Liver (tissue), 9 donors: ENCODE data around the gene DIP2B. TPM values are rescaled to one million over a fixed set of nuclear protein-coding genes. Genes with fewer than 3 reads are reported as not detected.

Experiments
- DNase-seq: peaks from one replicate; pipeline ENCODE4 v3.0.0-alpha.2; 2017; ENCODE audit warnings: low spot score
- H3K27ac ChIP-seq, 2 donors: one replicate each; pipeline ENCODE4 v1.7.0; 2013; ENCODE audit warnings: inconsistent platforms in 2 of 2, low read length in 2 of 2, control low read depth in 1 of 2, low read depth in 1 of 2, mild to moderate bottlenecking in 1 of 2
- H3K27me3 ChIP-seq, 4 donors: one replicate each; pipeline versions ENCODE4 v1.6.1 to v1.7.0; 2013; ENCODE audit warnings: low read length in 3 of 4, inconsistent platforms in 1 of 4, mild to moderate bottlenecking in 1 of 4, moderate library complexity in 1 of 4; ENCODE audit not compliant: control insufficient read depth in 4 of 4, insufficient read depth in 4 of 4
- H3K36me3 ChIP-seq, 4 donors: one replicate each; pipeline versions ENCODE4 v1.6.1 to v1.7.0; 2013; ENCODE audit warnings: low read length in 3 of 4, mild to moderate bottlenecking in 3 of 4, low read depth in 1 of 4, moderate library complexity in 1 of 4; ENCODE audit not compliant: control insufficient read depth in 4 of 4, insufficient read depth in 3 of 4
- H3K4me1 ChIP-seq, 4 donors: one replicate each; pipeline versions ENCODE4 v1.6.1 to v1.7.0; 2013; ENCODE audit warnings: low read length in 3 of 4, mild to moderate bottlenecking in 3 of 4, moderate library complexity in 1 of 4; ENCODE audit not compliant: control insufficient read depth in 4 of 4, insufficient read depth in 4 of 4
- H3K4me3 ChIP-seq, 3 donors: one replicate each; pipeline versions ENCODE4 v1.6.1 to v1.7.0; 2013; ENCODE audit warnings: low read length in 3 of 3, control low read depth in 1 of 3, low read depth in 1 of 3, mild to moderate bottlenecking in 1 of 3
- H3K9ac ChIP-seq, 2 donors: one replicate each; pipeline ENCODE4 v1.7.0; 2013; ENCODE audit warnings: low read length in 2 of 2, mild to moderate bottlenecking in 2 of 2, moderate library complexity in 2 of 2, control low read depth in 1 of 2, low read depth in 1 of 2
- H3K9me3 ChIP-seq, 4 donors: one replicate each; pipeline versions ENCODE4 v1.6.1 to v1.7.0; 2013; ENCODE audit warnings: low read length in 3 of 4; ENCODE audit not compliant: control insufficient read depth in 4 of 4
- ATF3 ChIP-seq: IDR thresholded peaks from 2 replicates; pipeline ENCODE4 v1.6.1; 2016; ENCODE audit warnings: antibody characterized with exemption
- CTCF ChIP-seq: fragments of 150-350 bp; IDR thresholded peaks from 2 replicates; pipeline ENCODE4 v1.5.1; 2017; ENCODE audit warnings: improper control_type of control experiment, low read depth, low read length; ENCODE audit not compliant: missing input control
- EGR1 ChIP-seq, 2 donors: IDR thresholded peaks; 2 replicates each; pipeline ENCODE4 v1.6.1; 2016 to 2018; ENCODE audit warnings: antibody characterized with exemption in 2 of 2, low read depth in 2 of 2
- FOXA1 ChIP-seq: IDR thresholded peaks from 2 replicates; pipeline ENCODE4 v1.6.1; 2016; ENCODE audit warnings: antibody characterized with exemption
- FOXA2 ChIP-seq: IDR thresholded peaks from 2 replicates; pipeline ENCODE4 v1.6.1; 2016; ENCODE audit warnings: antibody characterized with exemption
- GABPA ChIP-seq, 2 donors: IDR thresholded peaks in 1 of 2; conservative IDR thresholded peaks in 1 of 2; 2 replicates each; pipeline ENCODE4 v1.6.1; 2016; ENCODE audit warnings: antibody characterized with exemption in 2 of 2, mild to moderate bottlenecking in 1 of 2, moderate library complexity in 1 of 2
- HNF4A ChIP-seq, 2 donors: conservative IDR thresholded peaks; 2 replicates each; pipeline ENCODE4 v1.6.1; 2016; ENCODE audit warnings: antibody characterized with exemption in 2 of 2, mild to moderate bottlenecking in 2 of 2
- HNF4G ChIP-seq: IDR thresholded peaks from 2 replicates; pipeline ENCODE4 v1.6.1; 2016; ENCODE audit warnings: antibody characterized with exemption
- JUND ChIP-seq, 2 donors: IDR thresholded peaks; 2 replicates each; pipeline ENCODE4 v1.6.1; 2016; ENCODE audit warnings: antibody characterized with exemption in 2 of 2
- NR2F2 ChIP-seq: IDR thresholded peaks from 2 replicates; pipeline ENCODE4 v1.6.1; 2016; ENCODE audit warnings: antibody characterized with exemption
- RAD21 ChIP-seq, 2 donors: IDR thresholded peaks; 2 replicates each; pipeline ENCODE4 v1.6.1; 2016; ENCODE audit warnings: antibody characterized with exemption in 2 of 2, mild to moderate bottlenecking in 2 of 2
- REST ChIP-seq: IDR thresholded peaks from 2 replicates; pipeline ENCODE4 v1.6.1; 2016; ENCODE audit warnings: antibody characterized with exemption, mild to moderate bottlenecking
- RXRA ChIP-seq, 2 donors: IDR thresholded peaks; 2 replicates each; pipeline ENCODE4 v1.6.1; 2017 to 2018; ENCODE audit warnings: antibody characterized with exemption in 2 of 2, mild to moderate bottlenecking in 1 of 2
- SP1 ChIP-seq: IDR thresholded peaks from 2 replicates; pipeline ENCODE4 v1.6.1; 2018; ENCODE audit warnings: antibody characterized with exemption, mild to moderate bottlenecking
- TAF1 ChIP-seq: conservative IDR thresholded peaks from 2 replicates; pipeline ENCODE4 v1.6.1; 2016; ENCODE audit warnings: antibody characterized with exemption, mild to moderate bottlenecking
- YY1 ChIP-seq: IDR thresholded peaks from 2 replicates; pipeline ENCODE4 v1.6.1; 2016; ENCODE audit warnings: antibody characterized with exemption, mild to moderate bottlenecking
- ZBTB33 ChIP-seq: IDR thresholded peaks from 2 replicates; pipeline ENCODE4 v1.6.1; 2016; ENCODE audit warnings: antibody characterized with exemption
- WGBS: extraction: QIAGEN DNeasy Blood & Tissue Kit; methylation state at CpG from one replicate; pipeline ENCODE4 v1.1.7; 2013; 5-methylcytosine and 5-hydroxymethylcytosine counted together
- polyA plus RNA-seq, 2 donors: library from polyadenylated mRNA; stranded (reverse) in 1 of 2; unstranded in 1 of 2; fragments of 200-250 nt in 1 of 2; fragments of >200 nt in 1 of 2; fragmentation: Nextera tagmentation in 1 of 2; extraction: Ambion mirVana in 1 of 2; gene quantifications; one replicate each; pipeline versions ENCODE4 v1.2.1 to v1.2.3, GENCODE V29; 2013 to 2015
- total RNA-seq, 2 donors: library from RNA; depleted of rRNA; stranded (reverse); fragments of >200 nt; gene quantifications; one replicate each; pipeline ENCODE4 v1.2.3, GENCODE V29; 2014
- TF ChIP-seq, protein P1 (sequence below): IDR thresholded peaks from 2 replicates; pipeline ENCODE4 v1.6.1; 2016; ENCODE audit warnings: antibody characterized with exemption
- donor health status: healthy.
- donor health status: healthy.
- donor health status: healthy.
- donor health status: healthy.
- donor health status: healthy.

DIP2B gene
- total and polyA plus RNA-seq, 4 donors, result 4.8 to 30.7 (median 13.8) TPM

DNA sequence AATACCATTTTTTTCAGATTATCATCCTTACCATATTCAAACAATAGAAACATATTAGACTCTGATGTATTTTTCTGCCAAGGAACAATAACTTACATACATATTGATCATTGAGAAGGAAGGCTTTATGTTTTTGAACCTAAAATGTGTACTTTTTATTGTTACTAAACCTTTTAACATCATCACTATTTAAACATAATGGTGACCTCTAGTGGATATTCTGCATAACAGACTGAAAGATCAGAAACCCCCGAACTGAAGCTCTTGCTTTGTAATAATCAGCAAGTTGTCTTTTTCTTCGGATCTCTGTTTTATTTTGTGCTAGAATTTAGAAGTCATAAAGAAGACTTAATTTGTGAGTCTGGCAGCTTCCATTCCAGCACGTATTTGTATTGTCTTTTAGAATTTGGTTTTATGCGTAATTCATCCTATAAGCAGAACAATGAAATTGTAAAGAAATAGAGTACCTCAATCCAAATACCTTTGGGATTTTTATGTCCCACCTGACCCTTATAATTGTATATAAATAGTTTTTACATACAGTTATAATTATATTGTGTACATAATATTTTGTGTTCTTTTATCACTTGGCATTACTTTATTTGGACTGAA lies 133.2 kb downstream of the DIP2B start:
- Histone ChIP-seq H3K36me3 (peaks cover 0 to 8% (median 4%) of the 10 kb centered on the region in 4 donors), H3K27me3 (no peaks in the 10 kb centered on the region), H3K27ac (no peak overlapping the region), H3K4me1 (peaks cover 1 to 22% (median 21%) of the 10 kb centered on the region in 4 donors), H3K4me3 (no peak overlapping the region), H3K9ac (peak overlapping the region in 1 of 2 donors; percentile 28), H3K9me3 (no peaks in the 10 kb centered on the region)
- no peak for DNase-seq
- WGBS, result 25% methylated on average over 4 of the region's 4 CpGs
- TF ChIP-seq CTCF (peak; percentile 65), RAD21 (IDR thresholded peaks at IDR 0.05) (peak; percentile 85 to 88), NR2F2 (no peak)

DNA sequence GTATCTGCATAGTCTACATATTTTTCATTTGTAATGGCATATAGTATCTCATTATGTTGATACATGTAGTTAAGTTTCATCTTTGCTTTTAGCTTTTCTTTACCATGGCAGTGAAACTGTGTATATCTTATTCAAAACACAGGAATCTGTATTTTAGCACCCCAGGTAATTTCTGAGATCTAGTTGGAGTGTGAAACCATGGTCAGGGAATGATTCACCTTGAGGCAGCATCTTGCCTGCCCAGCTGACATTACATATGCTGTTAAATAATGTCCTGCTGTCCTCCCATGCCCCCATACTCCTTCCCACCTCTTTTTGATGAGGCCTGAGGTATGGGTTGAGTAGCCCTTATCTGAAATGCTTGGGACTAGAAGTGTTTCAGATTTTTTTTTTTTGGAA lies 133.7 kb downstream of the DIP2B start:
- Histone ChIP-seq H3K4me1 (peaks cover 0 to 22% (median 21%) of the 10 kb centered on the region in 4 donors), H3K27me3 (no peaks in the 10 kb centered on the region), H3K9ac (no peak overlapping the region), H3K4me3 (no peak overlapping the region), H3K9me3 (no peaks in the 10 kb centered on the region), H3K36me3 (peaks cover 0 to 8% (median 4%) of the 10 kb centered on the region in 4 donors), H3K27ac (no peak overlapping the region)
- DNase-seq, result no peak
- TF ChIP-seq FOXA2, result no peak
- TF ChIP-seq FOXA1, result no peak
- TF ChIP-seq HNF4G, result no peak
- no peak for TF ChIP-seq ZBTB33
- TF ChIP-seq GABPA (IDR thresholded peaks at IDR 0.05 in 1 of 2, conservative IDR thresholded peaks at IDR 0.05 in 1 of 2), result no peak
- TF ChIP-seq CTCF, result no peak
- no peak for TF ChIP-seq RAD21 (IDR thresholded peaks at IDR 0.05)
- no peak for TF ChIP-seq RXRA (IDR thresholded peaks at IDR 0.05)
- no peak for TF ChIP-seq ATF3
- TF ChIP-seq REST, result no peak
- TF ChIP-seq JUND (IDR thresholded peaks at IDR 0.05), result no peak
- TF ChIP-seq NR2F2, result no peak
- TF ChIP-seq, protein P1, sequence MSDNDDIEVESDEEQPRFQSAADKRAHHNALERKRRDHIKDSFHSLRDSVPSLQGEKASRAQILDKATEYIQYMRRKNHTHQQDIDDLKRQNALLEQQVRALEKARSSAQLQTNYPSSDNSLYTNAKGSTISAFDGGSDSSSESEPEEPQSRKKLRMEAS, result no peak
- no peak for TF ChIP-seq YY1
- TF ChIP-seq TAF1, result no peak
- no peak for TF ChIP-seq SP1
- TF ChIP-seq EGR1 (IDR thresholded peaks at IDR 0.05; ENCODE audit: low read depth in 2 of 2), result no peak
- no peak for TF ChIP-seq HNF4A (conservative IDR thresholded peaks at IDR 0.05)
